ENCODE measurements around the gene FAAP20.

The FAAP20 gene

DNA sequence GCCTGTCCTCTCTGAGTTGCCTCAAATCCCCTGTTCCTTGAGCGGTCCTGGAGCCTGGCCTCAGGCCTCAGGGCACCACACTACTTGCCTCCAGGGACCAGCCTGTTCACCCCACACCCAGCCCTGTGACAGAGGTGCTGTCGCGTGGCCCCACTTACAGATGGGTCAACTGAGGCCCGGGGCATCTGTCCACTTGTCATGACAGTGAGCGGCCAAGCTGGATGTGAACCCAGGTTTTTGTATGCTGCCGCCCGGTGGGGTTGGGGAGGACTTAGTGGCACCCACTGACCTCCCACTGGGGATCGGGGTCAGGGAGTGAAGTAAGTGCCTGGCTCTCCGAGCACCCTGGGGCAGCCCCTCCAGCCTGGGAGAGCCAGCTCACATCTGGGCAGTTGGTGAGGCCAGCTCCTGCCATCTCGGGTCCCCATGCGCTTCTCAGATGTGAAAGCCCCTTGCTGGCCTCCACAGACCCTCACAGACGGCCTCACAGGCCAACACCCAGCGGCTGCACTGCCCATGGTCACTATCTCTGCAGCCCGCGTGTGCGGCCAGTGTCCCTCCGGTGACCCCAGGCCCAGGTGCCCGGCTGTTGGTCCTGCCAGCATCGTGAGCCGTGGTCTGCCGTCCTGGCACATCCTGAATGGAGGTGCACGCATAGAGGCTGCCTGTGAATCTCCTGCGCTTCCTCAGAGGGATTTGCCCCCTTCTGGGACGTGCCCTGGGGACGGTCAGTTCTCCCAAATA is 9.3 kb upstream of the FAAP20 start (continued):
- TF ChIP-seq ZNF350 (tag by site-specific recombination; IDR thresholded peaks at IDR 0.05) (no peak), ZNF776 (tag by site-specific recombination; IDR thresholded peaks at IDR 0.05; ENCODE audit: borderline replicate concordance) (no peak), ZNF2 (tag by site-specific recombination; IDR thresholded peaks at IDR 0.05) (no peak), ZNF792 (tag by site-specific recombination; IDR thresholded peaks at IDR 0.05) (no peak), ZNF266 (tag by site-specific recombination; IDR thresholded peaks at IDR 0.05; ENCODE audit: low read depth) (no peak), FEZF1 (tag by site-specific recombination; IDR thresholded peaks at IDR 0.05) (no peak), ZNF473 (tag by site-specific recombination; IDR thresholded peaks at IDR 0.05) (no peak), ZNF169 (tag by site-specific recombination; IDR thresholded peaks at IDR 0.05) (no peak), ZNF311 (tag by site-specific recombination; IDR thresholded peaks at IDR 0.05; ENCODE audit: borderline replicate concordance) (no peak)

DNA sequence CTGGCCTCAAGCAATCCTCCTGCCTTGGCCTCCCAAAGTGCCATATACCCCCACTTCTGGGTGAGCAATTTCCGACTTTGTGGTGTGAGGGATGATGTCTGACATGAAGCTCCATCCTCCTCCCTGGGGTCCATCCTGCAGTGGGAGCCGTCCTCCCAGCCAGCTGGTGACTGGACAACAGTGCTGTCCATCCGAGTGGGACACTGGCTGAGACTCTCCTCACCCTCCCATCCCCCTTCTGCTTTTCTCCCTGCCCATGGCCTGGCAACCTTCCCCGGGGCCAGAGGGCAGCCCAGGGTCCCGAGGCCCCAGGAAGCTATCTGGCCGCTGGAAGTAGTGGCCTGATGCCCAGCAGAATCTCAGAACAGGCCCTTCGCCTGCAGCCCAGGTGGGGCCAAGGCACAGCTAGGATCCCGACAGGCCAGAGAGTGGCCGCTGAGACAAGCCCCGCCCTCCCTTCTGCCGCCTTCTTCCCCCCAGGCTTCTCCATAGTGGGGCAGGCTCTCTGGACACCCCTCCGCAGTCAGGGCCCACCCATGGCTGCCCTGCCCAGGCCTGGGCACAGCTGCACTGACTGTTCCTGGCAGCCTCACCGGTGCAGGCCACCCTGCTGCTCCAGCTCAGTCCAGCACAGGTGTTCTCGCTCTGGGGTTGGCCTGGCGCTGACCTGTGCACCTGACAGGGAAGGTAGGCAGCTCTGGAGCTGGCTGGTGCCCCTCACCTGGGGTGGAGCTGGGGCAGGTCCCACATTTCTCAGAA is 8.4 kb upstream of the FAAP20 start:
- CTCF ChIA-PET: interaction anchor here (0.7 to 2.6 kb wide), 4 partner anchors 8 to 179 kb away, joined by 4 to 14 read pairs (median 8); partner anchors contain the start of gene FAAP20
- H3K27ac ChIP-seq (ENCODE audit: extremely low read depth, low read depth, low read length): no peak overlapping the region
- H3K9me3 ChIP-seq (ENCODE audit: control insufficient read depth, insufficient read depth, low read depth, low read length): no peaks in the 10 kb centered on the region
- no peak overlapping the region for H3K4me3 ChIP-seq (ENCODE audit: low read depth, low read length)
- peaks cover 5% of the 10 kb centered on the region for H3K4me1 ChIP-seq (ENCODE audit: control insufficient read depth, insufficient read depth, low read length)
- TF ChIP-seq SP7 (tag by site-specific recombination; IDR thresholded peaks at IDR 0.05) (no peak), ZIC2 (tag by site-specific recombination; IDR thresholded peaks at IDR 0.05) (no peak), ZNF24 (tag by site-specific recombination; IDR thresholded peaks at IDR 0.05) (no peak), ZNF366 (tag by site-specific recombination; conservative IDR thresholded peaks at IDR 0.05) (no peak), ZNF549 (tag by site-specific recombination; IDR thresholded peaks at IDR 0.05) (no peak), ZNF560 (tag by site-specific recombination; IDR thresholded peaks at IDR 0.05; ENCODE audit: borderline replicate concordance) (no peak), ZNF664 (tag by site-specific recombination; IDR thresholded peaks at IDR 0.05) (no peak), ZNF394 (tag by site-specific recombination; IDR thresholded peaks at IDR 0.05; ENCODE audit: borderline replicate concordance) (no peak)
- no peaks in the 10 kb centered on the region for H3K36me3 ChIP-seq (ENCODE audit: control insufficient read depth in 2 of 2, insufficient read depth in 1 of 2, low read length in 2 of 2)
- POLR2A ChIA-PET: interaction anchor here (0.5 to 2.2 kb wide), 3 partner anchors 8 to 25 kb away, joined by 4 to 8 read pairs (median 4); partner anchors contain the start of gene FAAP20

- ChIA-PET CTCF (interaction anchor here (1.6 to 2.6 kb wide), 2 partner anchors 22 to 179 kb away, joined by 4 to 14 read pairs; no protein-coding TSS in a partner anchor), POLR2A (interaction anchor here (1.1 kb wide), 1 partner anchor 25 kb away, joined by 4 read pairs; no protein-coding TSS in a partner anchor)
- Histone ChIP-seq H3K9me3 (ENCODE audit: control insufficient read depth, insufficient read depth, low read depth, low read length) (no peaks in the 10 kb centered on the region), H3K36me3 (ENCODE audit: control insufficient read depth in 2 of 2, insufficient read depth in 1 of 2, low read length in 2 of 2) (no peaks in the 10 kb centered on the region), H3K4me3 (ENCODE audit: low read depth, low read length) (no peak overlapping the region), H3K4me1 (ENCODE audit: control insufficient read depth, insufficient read depth, low read length) (peaks cover 5% of the 10 kb centered on the region), H3K27ac (ENCODE audit: extremely low read depth, low read depth, low read length) (no peak overlapping the region)
- TF ChIP-seq ZNF121 (tag by site-specific recombination; IDR thresholded peaks at IDR 0.05) (peak; percentile 80), ZSCAN16 (tag by site-specific recombination; IDR thresholded peaks at IDR 0.05) (no peak)
Measured at GRCh38 chr1:2202008-2202575, 7.5 kb upstream of the FAAP20 start.

DNA sequence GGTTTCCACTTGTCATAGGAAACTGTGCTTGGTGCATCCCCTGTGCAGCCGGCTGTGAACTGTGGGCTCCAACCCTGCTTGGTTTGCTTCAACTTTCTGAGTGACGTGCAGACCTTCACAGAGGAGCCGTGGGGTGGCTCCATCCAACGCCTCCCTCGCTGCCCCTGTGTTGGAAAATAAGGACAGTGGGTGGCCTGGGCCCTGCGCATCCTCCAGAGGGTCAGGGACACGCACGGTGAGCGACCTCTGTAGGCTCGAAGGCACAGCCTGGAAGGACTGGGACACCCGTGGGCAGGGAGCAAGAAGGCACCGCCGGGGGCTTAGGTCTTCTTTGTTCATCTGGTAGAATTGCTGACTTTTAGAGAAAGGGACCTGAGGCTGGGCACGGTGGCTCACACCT is 6.5 kb upstream of the FAAP20 start:
- Histone ChIP-seq H3K4me3 (ENCODE audit: low read depth, low read length) (no peak overlapping the region), H3K27ac (ENCODE audit: extremely low read depth, low read depth, low read length) (no peak overlapping the region), H3K36me3 (ENCODE audit: control insufficient read depth in 2 of 2, insufficient read depth in 1 of 2, low read length in 2 of 2) (no peaks in the 10 kb centered on the region), H3K4me1 (ENCODE audit: control insufficient read depth, insufficient read depth, low read length) (peaks cover 5% of the 10 kb centered on the region), H3K9me3 (ENCODE audit: control insufficient read depth, insufficient read depth, low read depth, low read length) (no peaks in the 10 kb centered on the region)
- ChIA-PET POLR2A (interaction anchor here (0.9 kb wide), 1 partner anchor 28 kb away, joined by 3 read pairs; no protein-coding TSS in a partner anchor), CTCF (interaction anchor here (2.3 kb wide), 1 partner anchor 110 kb away, joined by 5 read pairs; no protein-coding TSS in a partner anchor)
- TF ChIP-seq RBAK (tag by site-specific recombination; IDR thresholded peaks at IDR 0.05) (no peak), ZNF274 (IDR thresholded peaks at IDR 0.05; ENCODE audit: low read length) (no peak), ZNF274 (tag by site-specific recombination; IDR thresholded peaks at IDR 0.05; ENCODE audit: borderline replicate concordance) (no peak), ZNF791 (tag by site-specific recombination; IDR thresholded peaks at IDR 0.05) (no peak), ZSCAN23 (tag by site-specific recombination; IDR thresholded peaks at IDR 0.05) (no peak), ZNF664 (tag by site-specific recombination; IDR thresholded peaks at IDR 0.05) (no peak), ZNF654 (tag by site-specific recombination; IDR thresholded peaks at IDR 0.05; ENCODE audit: low read depth) (no peak), OVOL3 (tag by site-specific recombination; IDR thresholded peaks at IDR 0.05) (no peak), ZNF350 (tag by site-specific recombination; IDR thresholded peaks at IDR 0.05) (no peak), SALL2 (tag by site-specific recombination; IDR thresholded peaks at IDR 0.05; ENCODE audit: borderline replicate concordance) (no peak), ZNF561 (tag by site-specific recombination; IDR thresholded peaks at IDR 0.05; ENCODE audit: borderline replicate concordance) (no peak)
- TF ChIP-seq, protein P1, sequence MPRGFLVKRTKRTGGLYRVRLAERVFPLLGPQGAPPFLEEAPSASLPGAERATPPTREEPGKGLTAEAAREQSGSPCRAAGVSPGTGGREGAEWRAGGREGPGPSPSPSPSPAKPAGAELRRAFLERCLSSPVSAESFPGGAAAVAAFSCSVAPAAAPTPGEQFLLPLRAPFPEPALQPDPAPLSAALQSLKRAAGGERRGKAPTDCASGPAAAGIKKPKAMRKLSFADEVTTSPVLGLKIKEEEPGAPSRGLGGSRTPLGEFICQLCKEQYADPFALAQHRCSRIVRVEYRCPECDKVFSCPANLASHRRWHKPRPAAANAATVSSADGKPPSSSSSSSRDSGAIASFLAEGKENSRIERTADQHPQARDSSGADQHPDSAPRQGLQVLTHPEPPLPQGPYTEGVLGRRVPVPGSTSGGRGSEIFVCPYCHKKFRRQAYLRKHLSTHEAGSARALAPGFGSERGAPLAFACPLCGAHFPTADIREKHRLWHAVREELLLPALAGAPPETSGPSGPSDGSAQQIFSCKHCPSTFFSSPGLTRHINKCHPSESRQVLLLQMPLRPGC (tag by site-specific recombination; IDR thresholded peaks at IDR 0.05): no peak
